ENCODE data around the gene SPDYE3. TPM values are rescaled to one million over a fixed set of nuclear protein-coding genes. Genes with fewer than 3 reads are reported as not detected.

SPDYE3 gene
- total RNA-seq, 2 donors from 2014 or later = not detected

- Histone ChIP-seq H3K4me3 (no peak overlapping the region), H3K27ac (no peak overlapping the region), H3K36me3 (no peaks in the 10 kb centered on the region), H3K27me3 (no peaks in the 10 kb centered on the region), H3K4me1 (peaks cover 0 to 3% of the 10 kb centered on the region in 2 donors), H3K9me3 (no peaks in the 10 kb centered on the region)
- no peak for TF ChIP-seq CTCF (IDR thresholded peaks at IDR 0.05)
- DNase-seq (ENCODE audit: low spot score) = no peak
These were observed 63.2 kb downstream of the SPDYE3 start for GRCh38 chr7:100370746-100371145.

GRCh38 chr7:100371561-100372171 lies 64.2 kb downstream of the SPDYE3 start:
- no peak for DNase-seq (ENCODE audit: low spot score)
- Histone ChIP-seq H3K36me3 (no peaks in the 10 kb centered on the region), H3K27me3 (no peaks in the 10 kb centered on the region), H3K9me3 (no peaks in the 10 kb centered on the region), H3K4me3 (no peak overlapping the region), H3K4me1 (peaks cover 0 to 3% of the 10 kb centered on the region in 2 donors), H3K27ac (no peak overlapping the region)
- no peak for TF ChIP-seq CTCF (IDR thresholded peaks at IDR 0.05)

Other genes with a start within 250 kb of the SPDYE3 start
- gene ZNF3, start 226.0 kb upstream of the SPDYE3 start, total RNA-seq = 10 to 100 TPM; 11.8 to 16.1 TPM
- gene COPS6, start 218.7 kb upstream of the SPDYE3 start, total RNA-seq = 10 to 100 TPM; 46.7 to 64.2 TPM
- gene MCM7, start 206.3 kb upstream of the SPDYE3 start, total RNA-seq = 10 to 100 TPM in 1 of 2 donors, 1 to 10 TPM in 1; 8.3 to 13.0 TPM
- gene AP4M1, start 206.1 kb upstream of the SPDYE3 start, total RNA-seq = 10 to 100 TPM; 12.2 to 12.4 TPM
- 10 to 100 TPM; 41.7 to 49.1 TPM for gene TAF6, start 188.3 kb upstream of the SPDYE3 start, total RNA-seq
- 1 to 10 TPM; 6.1 to 6.2 TPM for gene CNPY4, start 188.1 kb upstream of the SPDYE3 start, total RNA-seq
- gene MBLAC1, start 180.7 kb upstream of the SPDYE3 start, total RNA-seq = 1 to 10 TPM; 3.3 to 6.1 TPM
- gene LAMTOR4, start 158.8 kb upstream of the SPDYE3 start, total RNA-seq = 100 to 1,000 TPM; 153 to 168 TPM
- gene TRAPPC14, start 149.0 kb upstream of the SPDYE3 start, total RNA-seq = 1 to 10 TPM; 5.1 to 8.3 TPM
- gene GAL3ST4, start 139.1 kb upstream of the SPDYE3 start, total RNA-seq = 1 to 10 TPM; 1.3 to 2.4 TPM
- under 1 TPM in 1 of 2 donors, not detected in 1; 0.12 TPM for gene GPC2, start 130.3 kb upstream of the SPDYE3 start, total RNA-seq
- gene STAG3, start 129.8 kb upstream of the SPDYE3 start, total RNA-seq = not detected
- under 1 TPM in 1 of 2 donors, not detected in 1; 0.43 TPM for gene PVRIG, start 87.8 kb upstream of the SPDYE3 start, total RNA-seq
- 1 to 10 TPM; 9.3 to 9.8 TPM for gene PILRB, start 50.4 kb downstream of the SPDYE3 start, total RNA-seq
- gene PILRA, start 65.8 kb downstream of the SPDYE3 start, total RNA-seq = 1 to 10 TPM; 2.6 to 6.2 TPM
- gene ZCWPW1, start 121.0 kb downstream of the SPDYE3 start, total RNA-seq = 1 to 10 TPM; 2.1 to 8.5 TPM
- gene MEPCE, start 122.1 kb downstream of the SPDYE3 start, total RNA-seq = 10 to 100 TPM; 12.6 to 21.9 TPM
- 10 to 100 TPM; 18.7 to 20.2 TPM for gene PPP1R35, start 128.8 kb downstream of the SPDYE3 start, total RNA-seq
- gene SPACDR, start 156.6 kb downstream of the SPDYE3 start, total RNA-seq = not detected
- gene TSC22D4, start 171.5 kb downstream of the SPDYE3 start, total RNA-seq = 10 to 100 TPM; 26.2 to 34.6 TPM
- gene NYAP1, start 176.2 kb downstream of the SPDYE3 start, total RNA-seq = 1 to 10 TPM in 1 of 2 donors, under 1 TPM in 1; 0.37 to 1.5 TPM
- gene AGFG2, start 231.5 kb downstream of the SPDYE3 start, total RNA-seq = 10 to 100 TPM; 16.4 to 25.8 TPM